GOT3 (cell line): ENCODE measurements around the gene ZCCHC14.
"Not testable (repeated sequence)": the region's sequence is repeated elsewhere in the genome, so short reads cannot be mapped to it uniquely, and the experiment has no call there.

Experiments
- DNase-seq: peaks from one replicate; lab custom pipeline; 2025; ENCODE audit warnings: mixed read lengths; lab: John Stamatoyannopoulos, UW

The ZCCHC14 gene

DNA sequence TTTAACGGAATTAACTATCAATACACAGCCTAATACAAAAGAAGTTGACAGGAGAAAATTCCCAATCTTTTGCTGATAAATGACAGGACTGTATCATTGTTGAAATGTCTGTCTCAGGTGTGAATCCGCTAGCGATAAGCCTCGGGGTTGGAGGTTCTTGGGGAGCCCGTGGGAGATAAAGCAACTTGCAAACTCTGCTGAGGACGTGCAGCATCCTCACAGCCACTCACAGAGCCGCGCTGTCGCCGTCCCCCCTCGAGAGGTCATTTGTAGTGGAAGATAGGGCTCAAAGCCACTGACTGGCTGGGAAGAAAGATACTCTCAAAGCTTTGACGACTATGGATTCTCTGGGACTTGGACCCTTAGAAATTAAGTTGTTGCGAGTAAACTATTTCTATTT lies 83.7 kb downstream of the ZCCHC14 start:
- no peak for DNase-seq

DNA sequence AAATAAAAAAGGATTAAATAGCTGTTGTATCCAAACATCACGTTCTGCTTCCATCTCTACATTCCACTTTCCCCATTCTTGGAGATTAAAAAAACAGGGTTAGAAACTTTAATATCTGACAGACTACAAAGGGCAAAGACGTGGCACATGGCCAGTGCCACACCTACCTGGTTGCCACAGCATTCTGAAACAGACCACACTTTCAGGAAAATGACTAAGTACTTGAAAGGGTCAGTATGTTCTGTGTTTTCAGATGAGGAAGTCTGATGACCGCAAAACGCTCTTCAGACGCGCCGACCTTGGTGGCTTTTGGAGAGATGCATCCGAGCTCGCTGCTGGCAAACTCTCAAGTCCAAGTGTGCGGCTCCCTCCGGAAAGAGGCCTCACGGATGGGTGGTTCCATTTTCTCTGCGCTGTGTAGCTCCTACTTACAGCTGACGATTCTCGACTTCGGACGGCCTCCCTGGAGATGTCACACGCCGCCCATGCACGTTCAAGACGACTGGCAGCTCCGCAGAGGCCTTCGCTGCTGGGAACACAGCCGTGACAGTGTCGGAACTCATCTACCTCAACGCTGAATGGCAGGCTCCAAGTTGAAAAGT lies 85.2 kb downstream of the ZCCHC14 start:
- DNase-seq: no peak

DNA sequence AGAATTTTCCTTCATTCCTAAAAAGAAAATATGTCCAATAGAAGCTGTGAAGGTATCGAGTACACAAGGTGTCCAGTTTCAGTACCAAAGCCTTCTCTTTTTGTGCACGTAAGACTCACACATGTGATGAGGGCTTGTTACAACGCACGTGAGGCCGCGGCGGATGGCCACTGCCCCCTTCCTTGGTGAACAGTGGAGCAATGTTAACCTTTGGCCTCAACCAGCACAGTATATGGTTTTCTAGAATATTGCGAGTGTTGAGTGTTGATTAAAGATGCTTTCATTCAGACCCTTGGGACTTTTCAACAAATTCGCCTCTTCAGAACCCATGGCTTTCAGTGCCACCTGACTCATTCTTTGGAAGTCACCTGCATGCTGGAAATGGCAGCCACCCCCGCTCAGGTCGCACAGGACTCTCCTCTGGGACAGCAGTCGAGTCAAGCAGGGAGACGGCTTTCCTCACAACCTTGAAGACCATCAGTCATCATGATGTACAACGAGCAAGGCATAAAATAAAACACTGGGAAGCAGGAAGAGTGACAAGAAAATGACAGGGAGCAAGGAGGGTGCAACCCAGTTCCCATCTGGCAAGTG lies 86.2 kb downstream of the ZCCHC14 start:
- no peak for DNase-seq

DNA sequence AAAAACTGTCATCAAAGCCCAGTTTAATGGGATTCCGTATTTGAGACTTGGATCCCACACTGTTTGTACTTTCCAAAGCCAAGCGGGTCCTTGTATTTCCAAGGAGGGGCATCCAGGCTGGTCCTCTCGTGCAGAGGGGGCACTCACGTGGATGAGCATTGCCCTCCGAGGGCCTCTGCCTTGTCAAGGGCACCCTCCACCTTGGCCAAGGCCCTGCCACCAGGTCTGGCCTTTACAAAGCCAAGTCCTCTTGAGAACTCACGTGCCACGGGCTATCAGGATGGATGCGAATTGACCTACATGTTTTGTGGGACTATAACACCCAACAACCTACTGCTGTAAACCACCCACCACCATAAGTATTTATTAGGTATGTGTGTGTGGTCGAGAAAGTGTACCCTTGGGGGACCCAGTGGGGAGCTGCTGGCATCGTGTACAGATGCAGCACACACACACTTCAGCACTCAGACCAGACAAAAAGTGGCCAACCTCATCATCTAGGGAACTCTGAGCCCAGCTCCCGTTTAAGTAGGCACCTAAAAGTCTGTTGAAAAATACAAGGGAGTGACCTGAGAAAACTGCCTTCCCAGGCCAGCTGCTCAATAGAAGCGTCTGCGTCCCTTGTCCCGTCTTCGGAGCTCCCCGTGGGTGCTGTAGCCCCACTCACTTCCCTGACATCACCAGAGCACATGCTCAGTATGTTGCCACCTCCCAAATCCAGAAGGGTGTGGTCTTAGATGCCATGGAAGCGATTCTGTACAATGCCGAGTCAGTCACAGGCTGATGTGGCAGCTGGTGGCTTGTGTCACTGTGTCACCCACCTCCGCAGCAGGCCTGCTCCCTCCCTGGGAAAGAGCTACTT lies 87.8 kb downstream of the ZCCHC14 start:
- DNase-seq: no peak

DNA sequence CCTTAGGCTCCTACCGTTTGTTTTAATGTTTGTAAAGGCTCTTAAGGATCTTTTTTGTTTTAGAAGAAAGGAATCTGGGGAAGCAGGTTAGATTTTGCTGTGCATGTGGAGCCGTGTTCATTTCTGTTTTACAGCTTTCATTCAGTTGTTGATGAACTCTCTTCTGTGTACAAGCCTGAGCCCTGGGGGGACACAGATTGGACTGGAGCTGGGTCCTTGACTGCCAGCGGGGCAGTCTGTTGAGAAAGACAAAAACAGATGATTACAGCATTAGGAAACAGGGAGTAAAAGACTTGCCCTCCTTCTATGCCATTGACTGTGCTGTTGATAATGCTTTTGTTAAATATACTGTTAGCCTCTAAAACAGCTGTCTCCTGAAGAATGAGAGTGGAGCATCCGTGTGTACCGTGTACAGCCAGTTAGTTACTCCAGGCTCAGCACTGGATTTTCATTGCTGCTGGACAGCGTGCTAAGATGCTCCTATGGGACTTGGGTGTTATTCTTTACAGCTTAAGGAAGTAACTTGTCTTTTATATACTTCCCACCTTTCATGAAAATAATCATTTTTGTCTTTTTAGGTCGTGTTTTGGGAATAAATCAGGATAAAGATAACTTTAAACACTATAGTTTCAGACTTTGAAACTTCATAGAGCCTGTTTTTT lies 97.5 kb downstream of the ZCCHC14 start:
- DNase-seq: no peak

DNA sequence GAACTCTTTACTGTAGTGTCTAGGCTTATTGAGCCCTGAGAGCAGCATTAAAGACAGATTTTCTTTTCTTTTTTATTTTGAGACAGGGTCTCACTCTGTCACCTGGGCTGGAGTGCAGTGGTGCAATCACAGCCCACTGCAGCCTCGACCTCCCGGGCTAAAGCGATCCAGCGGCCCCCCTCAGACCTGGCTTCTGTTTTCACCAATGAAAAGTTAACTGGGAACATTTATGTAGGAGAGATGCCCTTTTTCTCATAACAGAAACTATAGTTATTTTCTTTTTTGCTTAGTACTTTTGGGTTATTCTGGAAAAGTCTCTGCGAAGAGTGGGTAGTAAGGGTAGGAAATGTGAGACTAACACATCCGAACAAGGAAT lies 99.2 kb downstream of the ZCCHC14 start:
- no peak for DNase-seq

DNA sequence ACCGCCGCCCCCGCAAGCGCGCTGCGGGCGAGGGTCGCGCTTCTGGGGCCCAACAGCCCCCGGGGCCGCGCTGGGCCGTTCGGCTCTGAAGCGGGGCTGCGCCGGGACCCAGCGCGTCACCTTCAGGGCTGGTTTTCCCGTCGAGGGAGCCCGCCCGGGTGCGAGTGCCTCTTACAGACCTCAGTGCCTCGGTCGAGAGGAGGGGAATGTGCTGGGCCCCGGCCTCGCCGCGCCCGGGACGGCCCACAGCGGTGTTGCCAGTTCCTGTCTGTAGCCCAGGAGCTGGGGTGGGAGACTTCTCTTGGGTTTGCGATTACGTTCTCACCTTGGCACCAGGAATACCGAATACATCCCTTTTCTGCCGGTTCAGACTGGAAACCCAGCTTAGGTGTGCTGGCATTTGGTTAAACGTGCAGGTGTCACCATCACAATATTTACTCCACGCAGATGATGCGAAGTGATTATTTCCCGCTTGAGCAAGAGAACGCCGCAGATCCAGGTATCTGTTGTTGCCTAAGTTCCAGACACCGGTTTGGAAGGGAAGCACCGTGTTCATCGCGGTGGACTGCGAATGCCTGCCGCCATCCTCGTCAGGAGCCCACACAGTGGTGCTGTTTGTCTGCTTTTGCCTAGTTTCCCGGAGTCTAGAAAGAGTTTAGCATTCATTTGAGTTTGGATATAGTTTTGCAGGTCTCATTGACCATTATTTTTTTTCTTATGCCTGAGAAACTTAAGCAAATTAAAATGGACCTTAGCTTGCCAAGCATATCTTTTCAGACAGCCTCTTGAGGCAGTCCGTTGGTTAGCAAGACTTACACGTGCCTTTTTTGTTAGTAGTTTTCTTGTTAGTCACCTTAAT lies 99.8 kb downstream of the ZCCHC14 start:
- DNase-seq: no peak

DNA sequence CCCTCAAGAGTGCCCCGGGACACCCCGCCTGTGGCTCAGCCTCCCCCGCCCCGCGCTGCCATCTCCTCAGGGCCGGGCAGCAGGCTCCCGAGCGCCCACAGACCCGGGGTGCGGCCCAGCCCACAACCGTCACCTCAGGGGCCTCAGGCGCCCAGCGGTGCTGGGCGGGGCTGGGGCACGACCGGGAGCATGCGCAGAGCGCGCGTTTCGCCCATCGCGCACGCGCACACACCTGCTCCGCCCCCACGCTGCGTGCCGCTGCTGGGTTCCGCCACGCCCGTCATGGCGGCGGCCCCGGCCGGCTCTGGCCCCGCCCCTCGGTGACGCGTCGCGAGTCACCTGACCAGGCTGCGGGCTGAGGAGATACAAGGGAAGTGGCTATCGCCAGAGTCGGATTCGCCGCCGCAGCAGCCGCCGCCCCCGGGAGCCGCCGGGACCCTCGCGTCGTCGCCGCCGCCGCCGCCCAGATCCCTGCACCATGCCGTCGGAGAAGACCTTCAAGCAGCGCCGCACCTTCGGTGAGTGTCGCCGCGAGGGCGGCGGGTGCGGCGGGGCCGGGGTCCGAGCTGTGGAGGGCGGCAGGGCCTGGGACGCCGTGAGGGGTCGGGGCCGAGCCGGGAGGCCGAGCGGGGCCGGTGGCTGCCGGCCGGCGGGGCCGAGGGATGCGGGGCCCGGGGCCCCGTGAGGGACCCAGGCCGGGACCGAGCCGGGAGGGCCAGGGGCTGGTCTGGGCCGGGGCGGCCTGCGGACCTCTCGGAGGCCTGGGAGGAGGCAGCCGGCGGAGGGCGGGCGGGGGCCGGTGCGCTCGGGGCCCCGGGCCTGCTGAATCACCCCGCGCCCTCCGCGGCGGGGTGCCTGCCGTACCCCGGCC lies 100.6 kb downstream of the ZCCHC14 start, which contains the start of gene MAP1LC3B:
TSS of gene MAP1LC3B (plus strand) at position 387 of the 871 bp plus-strand sequence. CDS start at position 479, 92 bp downstream.
- DNase-seq: peak; percentile 96

DNA sequence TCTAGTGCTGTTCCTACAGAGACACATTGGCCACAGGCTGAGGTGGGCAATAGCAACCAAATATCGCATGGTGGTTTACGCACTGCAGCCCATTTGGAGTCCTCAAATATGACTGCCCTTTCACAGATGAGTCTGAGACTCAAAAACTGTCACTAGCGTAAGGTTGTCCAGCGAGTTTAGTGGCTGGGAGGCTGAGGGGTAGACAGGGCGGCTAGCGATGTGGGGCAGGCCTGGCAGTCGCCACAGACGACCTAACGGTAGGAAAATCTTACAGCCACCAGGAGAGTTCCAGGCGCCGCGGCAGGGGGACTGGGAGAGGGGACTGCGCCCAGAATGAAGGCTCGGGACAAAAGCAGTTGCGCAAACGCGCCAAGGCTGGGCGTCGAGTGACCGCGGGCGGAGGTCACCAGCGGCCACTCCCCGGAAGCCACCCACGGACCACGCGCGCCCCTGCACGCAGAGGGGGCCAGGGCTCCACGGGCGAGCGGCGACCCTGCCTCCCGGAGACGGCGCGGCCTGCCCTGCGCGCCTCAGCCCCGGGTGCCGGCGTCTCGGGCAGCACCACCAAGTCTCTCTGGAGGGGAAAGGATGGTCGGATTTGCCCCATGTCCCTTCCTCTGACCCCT lies 101.4 kb downstream of the ZCCHC14 start:
- DNase-seq: no peak

DNA sequence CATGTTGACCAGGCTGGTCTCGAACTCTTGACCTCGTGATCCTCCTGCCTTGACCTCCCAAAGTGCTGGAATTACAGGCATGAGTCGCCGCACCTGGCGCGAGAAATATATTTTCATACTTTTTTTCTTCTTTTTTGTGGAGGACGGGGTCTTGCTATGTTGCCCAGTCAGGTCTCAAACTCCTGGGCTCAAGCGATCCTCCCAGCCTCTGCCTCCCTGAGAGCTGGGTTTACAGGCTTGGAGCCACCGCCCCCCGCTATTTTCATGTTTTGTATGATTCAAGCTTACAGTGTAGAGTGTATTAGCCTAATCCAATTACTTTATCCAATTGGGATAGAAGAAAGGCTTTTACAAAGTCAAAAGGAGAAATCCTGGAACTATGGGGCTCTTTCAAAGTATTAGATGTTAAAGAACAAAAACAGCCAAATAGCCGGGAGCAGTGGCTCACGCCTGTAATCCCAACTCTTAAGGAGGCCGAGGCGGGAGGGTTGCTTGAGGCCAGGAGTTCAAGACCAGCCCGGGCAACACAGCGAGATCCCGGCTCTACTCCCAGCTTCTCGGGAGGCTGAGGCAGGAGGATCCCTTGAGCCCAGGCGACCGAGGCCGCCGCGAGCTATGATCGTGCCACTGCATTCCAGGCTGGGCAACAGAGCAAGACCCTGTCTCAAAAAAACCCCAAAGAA lies 102.0 kb downstream of the ZCCHC14 start:
- no peak for DNase-seq

DNA sequence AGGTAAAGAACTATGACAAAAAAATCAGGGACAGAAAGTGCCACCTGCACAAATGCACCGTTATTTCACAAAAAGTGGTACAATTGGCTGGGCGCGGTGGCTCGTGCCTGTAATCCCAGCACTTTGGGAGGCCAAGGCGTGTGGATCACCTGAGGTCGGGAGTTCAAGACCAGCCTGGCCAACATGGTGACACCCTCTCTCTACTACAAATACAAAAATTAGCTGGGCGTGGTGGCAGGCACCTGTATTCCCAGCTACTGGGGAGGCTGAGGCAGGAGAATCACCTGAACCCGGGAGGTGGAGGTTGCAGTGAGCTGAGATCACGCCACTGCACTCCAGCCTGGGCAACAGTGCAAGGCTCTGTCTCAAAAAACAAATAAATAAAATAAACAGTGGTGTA lies 102.9 kb downstream of the ZCCHC14 start:
- DNase-seq: not testable (repeated sequence)

DNA sequence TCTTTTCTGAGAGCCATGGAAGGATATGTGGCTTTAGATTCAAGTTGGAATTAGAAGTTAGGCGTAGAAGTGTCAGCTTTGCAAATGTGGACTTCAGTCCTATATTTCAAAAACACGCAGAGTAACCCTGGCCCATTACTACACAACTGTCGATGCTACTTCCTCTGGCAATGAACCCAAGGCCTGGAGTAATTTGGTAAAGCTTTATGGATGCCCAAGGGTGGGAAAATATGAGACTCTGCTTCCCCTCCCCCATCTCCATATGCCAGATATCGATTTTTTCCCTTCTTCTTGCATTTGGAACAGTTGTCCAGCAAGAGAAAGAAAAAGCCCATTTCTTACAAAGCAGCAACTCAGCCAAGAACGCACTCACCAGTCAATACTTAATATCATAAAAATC lies 103.6 kb downstream of the ZCCHC14 start:
- DNase-seq: no peak

DNA sequence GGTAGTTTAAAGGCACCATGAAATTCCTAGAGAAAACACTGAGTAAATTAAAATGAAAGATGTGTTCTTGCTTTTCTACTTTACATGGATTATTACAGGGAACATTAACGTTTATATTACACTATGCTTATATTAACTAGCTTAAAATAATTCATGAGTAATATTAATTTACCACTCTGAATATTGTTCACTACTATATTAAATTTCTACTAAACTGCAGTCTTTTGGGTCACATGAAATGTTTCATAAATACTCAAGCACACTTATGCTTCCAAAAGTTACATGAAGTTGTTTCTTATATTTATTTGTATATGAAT lies 104.0 kb downstream of the ZCCHC14 start:
- no peak for DNase-seq

DNA sequence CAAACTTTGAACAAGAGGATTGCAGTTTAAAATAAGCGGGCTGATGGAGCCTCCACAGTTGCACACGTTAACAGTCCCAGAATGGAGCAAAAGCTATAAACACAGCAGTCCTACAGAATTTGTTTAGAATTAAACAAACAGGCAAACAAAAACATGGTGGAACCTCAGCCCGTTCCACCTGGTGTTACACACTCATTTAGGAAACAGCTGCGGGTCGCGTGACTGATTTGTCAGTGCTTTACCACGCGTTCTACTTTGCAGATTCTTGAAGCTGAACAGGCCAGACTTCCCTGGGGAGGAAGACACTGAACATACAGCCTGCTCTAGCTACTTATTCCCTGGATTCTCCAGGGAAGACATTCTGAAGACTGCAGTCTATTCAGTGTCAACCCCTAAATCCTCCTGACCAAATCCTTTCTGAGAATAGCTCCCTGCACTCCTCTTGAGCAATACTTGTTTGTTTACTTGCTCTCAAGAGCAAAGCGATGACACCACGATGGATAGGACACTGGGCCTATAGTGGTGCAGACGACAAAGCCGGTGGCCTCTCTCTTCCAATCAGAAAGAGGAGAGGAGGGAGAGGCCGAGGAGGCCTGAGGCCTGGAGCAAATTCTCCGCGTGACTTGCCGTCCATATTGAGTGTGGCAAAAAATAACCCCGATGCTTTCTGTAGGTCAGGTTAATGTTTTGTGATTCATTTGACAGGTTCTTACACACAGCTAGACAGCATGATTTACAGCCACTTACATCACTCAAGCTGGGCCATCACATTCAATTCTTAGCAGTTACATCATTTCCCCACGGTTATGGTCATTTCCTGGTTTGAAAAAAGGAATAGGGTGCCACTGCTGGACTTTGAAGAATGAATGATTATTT lies 104.6 kb downstream of the ZCCHC14 start:
- peak; percentile 78 for DNase-seq

DNA sequence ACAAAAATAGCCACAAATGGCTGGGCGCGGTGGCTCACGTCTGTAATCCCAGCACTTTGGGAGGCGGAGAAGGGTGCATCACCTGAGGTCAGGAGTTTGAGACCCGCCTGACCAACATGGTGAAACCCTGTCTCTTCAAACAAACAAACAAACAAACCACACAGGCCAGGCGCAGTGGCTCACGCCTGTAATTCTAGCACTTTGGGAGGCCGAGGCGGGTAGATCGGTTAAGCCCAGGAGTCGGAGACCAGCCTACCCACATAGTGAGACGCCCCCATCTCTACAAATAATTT lies 108.0 kb downstream of the ZCCHC14 start:
- DNase-seq: not testable (repeated sequence)

DNA sequence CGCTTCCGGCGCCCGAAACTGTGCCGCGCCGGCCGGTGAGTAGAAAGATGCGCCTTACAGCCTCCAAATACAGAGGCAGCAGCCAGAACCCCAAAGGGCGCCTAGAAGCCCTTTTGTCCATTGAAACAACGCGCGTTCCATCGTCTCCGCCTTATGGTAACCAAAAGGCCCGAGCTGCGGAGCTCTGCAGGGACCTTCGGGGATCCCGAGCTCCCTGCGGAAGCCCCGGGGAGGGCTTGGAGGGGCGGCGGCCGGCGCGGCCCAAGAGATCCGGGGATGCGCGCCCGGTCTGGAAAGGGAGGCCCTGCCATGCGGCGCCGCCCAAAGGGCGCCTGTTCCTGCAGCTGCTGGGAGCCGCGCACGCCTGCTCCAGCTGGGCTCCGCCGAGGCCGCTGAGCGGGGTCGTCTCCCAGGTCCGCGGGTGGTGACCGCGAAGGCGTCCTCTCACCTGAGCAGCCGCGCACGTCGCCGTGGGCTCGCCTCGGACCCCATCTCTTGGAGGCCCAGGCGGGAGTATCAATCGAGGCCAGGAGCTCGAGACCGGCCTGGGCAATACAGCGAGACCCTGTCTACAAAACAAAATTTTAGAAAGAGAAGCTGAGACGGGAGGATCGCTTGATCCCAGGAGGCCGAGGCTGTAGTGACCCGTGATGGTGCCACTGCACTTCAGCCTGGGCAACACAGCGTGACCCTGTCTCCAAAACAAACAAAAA lies 108.5 kb downstream of the ZCCHC14 start:
- no peak for DNase-seq

DNA sequence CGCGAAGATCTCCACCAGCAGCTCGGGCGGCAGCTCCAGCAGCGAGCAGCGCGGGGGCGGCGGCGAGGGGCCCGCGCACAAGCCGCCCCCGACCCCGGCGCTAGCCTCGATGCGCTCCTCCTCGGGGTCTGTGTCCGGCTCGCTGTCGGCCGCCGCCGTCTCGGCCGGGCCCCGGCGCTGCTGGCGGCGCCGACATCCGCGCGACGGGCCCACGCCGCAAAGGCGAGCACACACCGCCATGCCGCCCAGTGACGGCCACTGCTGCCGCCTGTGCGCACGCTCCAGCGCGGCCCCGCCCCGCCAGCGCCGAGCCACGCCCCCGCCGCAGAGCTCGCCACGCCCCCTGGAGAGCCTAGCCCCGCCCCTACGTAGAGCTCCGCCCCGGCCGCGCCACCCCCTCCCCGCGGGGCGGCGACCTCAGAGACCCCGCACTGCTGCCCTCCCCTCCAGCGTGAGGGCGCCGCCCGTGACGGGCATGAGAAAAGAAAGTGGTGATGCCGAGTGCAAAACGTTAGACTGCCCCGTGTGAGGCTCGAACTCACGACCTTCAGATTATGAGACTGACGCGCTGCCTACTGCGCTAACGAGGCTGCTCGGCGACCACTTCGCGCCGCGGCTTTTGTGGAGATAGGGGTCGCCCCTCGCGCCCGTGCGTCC lies 109.2 kb downstream of the ZCCHC14 start, which contains the start of gene FBXO31:
TSS of gene FBXO31 (minus strand) at position 272 of the 657 bp plus-strand sequence. CDS start at position 240, 32 bp downstream.
- DNase-seq: peak; percentile 78
